HL-60 (cell line): ENCODE data around the gene BCL2A1.
A peak's percentile ranks its signal among the peaks of the same experiment; 100 is the strongest.

ENCODE experiments used
- GABPA ChIP-seq: IDR thresholded peaks from 2 replicates; pipeline ENCODE4 v1.6.1; 2012; ENCODE audit warnings: low read depth
- POLR2AphosphoS5 ChIP-seq: IDR thresholded peaks from 2 replicates; pipeline ENCODE4 v1.6.1; 2012; ENCODE audit warnings: low read depth
- SPI1 ChIP-seq: IDR thresholded peaks from 2 replicates; pipeline ENCODE4 v1.6.1; 2012; ENCODE audit warnings: low read depth, mild to moderate bottlenecking, borderline replicate concordance
- TF ChIP-seq, protein P1 (sequence below): IDR thresholded peaks from one replicate; pipeline ENCODE4 v1.5.1; 2011; ENCODE audit warnings: low read length, control low read depth, inconsistent platforms; ENCODE audit not compliant: insufficient read depth
- TF ChIP-seq, protein P2 (sequence below): IDR thresholded peaks from 2 replicates; pipeline ENCODE4 v1.6.1; 2012; ENCODE audit warnings: low read depth; ENCODE audit not compliant: insufficient replicate concordance

DNA sequence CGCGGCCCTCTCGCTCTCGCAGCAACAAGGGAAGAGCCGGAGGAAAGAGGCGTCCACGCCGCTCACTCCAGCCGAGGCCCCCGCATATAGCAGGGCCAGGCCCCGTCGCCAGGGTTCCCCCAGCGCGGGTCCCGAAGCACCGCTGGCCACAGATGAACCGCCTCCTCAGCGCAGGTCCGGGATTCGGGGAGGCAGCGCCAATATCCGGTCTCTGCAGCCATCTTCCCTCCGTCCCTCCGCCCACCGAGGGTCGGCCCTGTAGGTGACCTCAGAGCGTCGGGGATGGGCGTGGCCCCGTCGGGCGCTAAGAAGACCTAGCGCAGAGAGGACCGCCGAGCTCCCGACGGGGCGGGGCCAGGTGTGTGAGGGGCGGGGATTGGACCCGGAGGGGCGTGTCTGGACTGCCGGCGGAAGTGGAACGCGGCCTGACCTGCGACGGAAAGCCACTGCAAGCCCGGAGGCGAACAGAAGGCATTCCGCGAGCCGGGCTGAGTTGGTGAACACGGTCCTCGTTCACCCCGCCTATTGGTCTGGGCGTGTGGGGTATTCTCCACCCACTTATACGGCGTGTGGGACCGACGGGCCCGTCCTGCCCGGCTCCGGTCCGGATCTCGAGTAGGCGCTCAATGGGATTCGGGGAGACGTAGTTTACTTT lies 47.4 kb downstream of the BCL2A1 start:
- TF ChIP-seq, protein P1, sequence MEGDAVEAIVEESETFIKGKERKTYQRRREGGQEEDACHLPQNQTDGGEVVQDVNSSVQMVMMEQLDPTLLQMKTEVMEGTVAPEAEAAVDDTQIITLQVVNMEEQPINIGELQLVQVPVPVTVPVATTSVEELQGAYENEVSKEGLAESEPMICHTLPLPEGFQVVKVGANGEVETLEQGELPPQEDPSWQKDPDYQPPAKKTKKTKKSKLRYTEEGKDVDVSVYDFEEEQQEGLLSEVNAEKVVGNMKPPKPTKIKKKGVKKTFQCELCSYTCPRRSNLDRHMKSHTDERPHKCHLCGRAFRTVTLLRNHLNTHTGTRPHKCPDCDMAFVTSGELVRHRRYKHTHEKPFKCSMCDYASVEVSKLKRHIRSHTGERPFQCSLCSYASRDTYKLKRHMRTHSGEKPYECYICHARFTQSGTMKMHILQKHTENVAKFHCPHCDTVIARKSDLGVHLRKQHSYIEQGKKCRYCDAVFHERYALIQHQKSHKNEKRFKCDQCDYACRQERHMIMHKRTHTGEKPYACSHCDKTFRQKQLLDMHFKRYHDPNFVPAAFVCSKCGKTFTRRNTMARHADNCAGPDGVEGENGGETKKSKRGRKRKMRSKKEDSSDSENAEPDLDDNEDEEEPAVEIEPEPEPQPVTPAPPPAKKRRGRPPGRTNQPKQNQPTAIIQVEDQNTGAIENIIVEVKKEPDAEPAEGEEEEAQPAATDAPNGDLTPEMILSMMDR: no peak
- TF ChIP-seq, protein P2, sequence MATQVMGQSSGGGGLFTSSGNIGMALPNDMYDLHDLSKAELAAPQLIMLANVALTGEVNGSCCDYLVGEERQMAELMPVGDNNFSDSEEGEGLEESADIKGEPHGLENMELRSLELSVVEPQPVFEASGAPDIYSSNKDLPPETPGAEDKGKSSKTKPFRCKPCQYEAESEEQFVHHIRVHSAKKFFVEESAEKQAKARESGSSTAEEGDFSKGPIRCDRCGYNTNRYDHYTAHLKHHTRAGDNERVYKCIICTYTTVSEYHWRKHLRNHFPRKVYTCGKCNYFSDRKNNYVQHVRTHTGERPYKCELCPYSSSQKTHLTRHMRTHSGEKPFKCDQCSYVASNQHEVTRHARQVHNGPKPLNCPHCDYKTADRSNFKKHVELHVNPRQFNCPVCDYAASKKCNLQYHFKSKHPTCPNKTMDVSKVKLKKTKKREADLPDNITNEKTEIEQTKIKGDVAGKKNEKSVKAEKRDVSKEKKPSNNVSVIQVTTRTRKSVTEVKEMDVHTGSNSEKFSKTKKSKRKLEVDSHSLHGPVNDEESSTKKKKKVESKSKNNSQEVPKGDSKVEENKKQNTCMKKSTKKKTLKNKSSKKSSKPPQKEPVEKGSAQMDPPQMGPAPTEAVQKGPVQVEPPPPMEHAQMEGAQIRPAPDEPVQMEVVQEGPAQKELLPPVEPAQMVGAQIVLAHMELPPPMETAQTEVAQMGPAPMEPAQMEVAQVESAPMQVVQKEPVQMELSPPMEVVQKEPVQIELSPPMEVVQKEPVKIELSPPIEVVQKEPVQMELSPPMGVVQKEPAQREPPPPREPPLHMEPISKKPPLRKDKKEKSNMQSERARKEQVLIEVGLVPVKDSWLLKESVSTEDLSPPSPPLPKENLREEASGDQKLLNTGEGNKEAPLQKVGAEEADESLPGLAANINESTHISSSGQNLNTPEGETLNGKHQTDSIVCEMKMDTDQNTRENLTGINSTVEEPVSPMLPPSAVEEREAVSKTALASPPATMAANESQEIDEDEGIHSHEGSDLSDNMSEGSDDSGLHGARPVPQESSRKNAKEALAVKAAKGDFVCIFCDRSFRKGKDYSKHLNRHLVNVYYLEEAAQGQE: peak; percentile 64
- TF ChIP-seq POLR2AphosphoS5 (peak; percentile 95), SPI1 (peak; percentile 34; the same call in 1 of the 2 replicates), GABPA (peak; percentile 54; the same call in 1 of the 2 replicates)
